ENCODE results near the gene SASH1.
A peak's percentile ranks its signal among the peaks of the same experiment; 100 is the strongest.

Gene SASH1

GRCh38 chr6:148464319-148465010 lies 121.8 kb downstream of the SASH1 start:
- peak; percentile 44 to 56 for DNase-seq

GRCh38 chr6:148465011-148465335 lies 122.3 kb downstream of the SASH1 start:
- no peak for DNase-seq

GRCh38 chr6:148465670-148466069 lies 123.0 kb downstream of the SASH1 start:
- DNase-seq, result no peak

GRCh38 chr6:148466158-148466557 lies 123.5 kb downstream of the SASH1 start:
- DNase-seq, result no peak

GRCh38 chr6:148467926-148468325 lies 125.3 kb downstream of the SASH1 start:
- DNase-seq, result no peak

GRCh38 chr6:148470156-148470555 lies 127.5 kb downstream of the SASH1 start:
- no peak for DNase-seq

- no peak for DNase-seq
Observed at GRCh38 chr6:148470606-148471465, 128.2 kb downstream of the SASH1 start.

- DNase-seq, result no peak
Observed at GRCh38 chr6:148471624-148472159, 129.1 kb downstream of the SASH1 start.

GRCh38 chr6:148472171-148473105 lies 129.8 kb downstream of the SASH1 start:
- DNase-seq, result no peak

- DNase-seq, result no peak
Observed at GRCh38 chr6:148479497-148479896, 136.9 kb downstream of the SASH1 start.

GRCh38 chr6:148487461-148487860 lies 144.8 kb downstream of the SASH1 start:
- no peak for DNase-seq

- DNase-seq, result no peak
Observed at GRCh38 chr6:148491638-148492251, 149.1 kb downstream of the SASH1 start.

GRCh38 chr6:148492654-148493290 lies 150.1 kb downstream of the SASH1 start:
- DNase-seq, result no peak

GRCh38 chr6:148493424-148493823 lies 150.8 kb downstream of the SASH1 start:
- DNase-seq, result no peak

- DNase-seq, result no peak
Observed at GRCh38 chr6:148494226-148494625, 151.6 kb downstream of the SASH1 start.

- DNase-seq, result no peak
Observed at GRCh38 chr6:148495029-148495428, 152.4 kb downstream of the SASH1 start.

GRCh38 chr6:148497257-148497656 lies 154.6 kb downstream of the SASH1 start:
- DNase-seq, result no peak

GRCh38 chr6:148497717-148498116 lies 155.1 kb downstream of the SASH1 start:
- no peak for DNase-seq

GRCh38 chr6:148500402-148500801 lies 157.8 kb downstream of the SASH1 start:
- DNase-seq, result no peak

GRCh38 chr6:148501178-148501590 lies 158.5 kb downstream of the SASH1 start:
- no peak for DNase-seq

- no peak for DNase-seq
Observed at GRCh38 chr6:148502083-148502772, 159.6 kb downstream of the SASH1 start.
